DMS79 treated with DMSO at 0.1 percent for 48 hours (cell line): Measurements from ENCODE around the gene CARHSP1.
"Not testable (repeated sequence)": the region's sequence is repeated elsewhere in the genome, so short reads cannot be mapped to it uniquely, and the experiment has no call there.

Experiments used
- DNase-seq: peaks from one replicate; lab custom pipeline; 2025; lab: John Stamatoyannopoulos, UW

The CARHSP1 gene

GRCh38 chr16:8872071-8872470 lies 3.3 kb upstream of the CARHSP1 start:
- no peak for DNase-seq

- DNase-seq = not testable (repeated sequence)
Measured at GRCh38 chr16:8869988-8870241, 1.1 kb upstream of the CARHSP1 start.

GRCh38 chr16:8869212-8869987 lies 594 bp upstream of the CARHSP1 start:
- DNase-seq = no peak

- no peak for DNase-seq
Measured at GRCh38 chr16:8867932-8868415, 832 bp downstream of the CARHSP1 start.

GRCh38 chr16:8867216-8867931 lies 1.4 kb downstream of the CARHSP1 start:
- peak; percentile 34 for DNase-seq

GRCh38 chr16:8866884-8867215 lies 2.0 kb downstream of the CARHSP1 start:
- no peak for DNase-seq

- DNase-seq = peak; percentile 55
Measured at GRCh38 chr16:8866118-8866883, 2.5 kb downstream of the CARHSP1 start.

GRCh38 chr16:8865145-8865882 lies 3.5 kb downstream of the CARHSP1 start:
- no peak for DNase-seq

GRCh38 chr16:8864480-8865110 lies 4.2 kb downstream of the CARHSP1 start:
- DNase-seq = no peak

- no peak for DNase-seq
Measured at GRCh38 chr16:8863594-8864424, 5.0 kb downstream of the CARHSP1 start.

GRCh38 chr16:8862309-8863130 lies 6.3 kb downstream of the CARHSP1 start:
- no peak for DNase-seq

- no peak for DNase-seq
Measured at GRCh38 chr16:8861563-8862308, 7.1 kb downstream of the CARHSP1 start.

- no peak for DNase-seq
Measured at GRCh38 chr16:8859913-8860881, 8.6 kb downstream of the CARHSP1 start.

- DNase-seq = no peak
Measured at GRCh38 chr16:8858994-8859912, 9.6 kb downstream of the CARHSP1 start.

GRCh38 chr16:8855972-8856371 lies 12.8 kb downstream of the CARHSP1 start:
- no peak for DNase-seq

GRCh38 chr16:8855051-8855786 lies 13.6 kb downstream of the CARHSP1 start:
- no peak for DNase-seq
